ENCODE data around the gene DOK5. TPM values are rescaled to one million over a fixed set of nuclear protein-coding genes. Genes with fewer than 3 reads are reported as not detected.

DOK5 gene
- total RNA-seq, 6 experiments from 2014 or later: 0.14 TPM; not detected in 5

DNA sequence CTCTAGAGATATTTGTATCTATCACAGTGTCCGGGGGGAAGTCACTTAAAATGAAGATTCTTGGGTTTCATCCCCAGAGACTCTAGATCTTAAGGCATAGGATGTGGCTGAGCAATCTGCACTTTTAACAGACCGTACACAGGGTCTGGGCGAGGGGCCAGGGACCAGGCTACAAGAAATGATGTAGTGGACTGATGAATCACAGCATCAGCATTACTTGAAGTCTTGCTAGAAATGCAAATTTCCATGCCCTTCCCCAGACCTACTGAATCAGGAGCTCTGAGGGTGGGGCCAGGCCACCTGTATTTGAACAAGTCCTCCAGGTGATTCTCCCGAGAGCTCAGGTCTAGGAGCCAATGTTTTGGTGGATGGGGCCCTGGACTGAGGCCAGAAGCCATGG is 168.4 kb downstream of the DOK5 start:
- no peak overlapping the region for H3K27ac Mint-ChIP-seq
- DNase-seq: peak; percentile 28
- H3K36me3 Mint-ChIP-seq (ENCODE audit: low read depth): no peaks in the 10 kb centered on the region
- TF ChIP-seq, protein P1, sequence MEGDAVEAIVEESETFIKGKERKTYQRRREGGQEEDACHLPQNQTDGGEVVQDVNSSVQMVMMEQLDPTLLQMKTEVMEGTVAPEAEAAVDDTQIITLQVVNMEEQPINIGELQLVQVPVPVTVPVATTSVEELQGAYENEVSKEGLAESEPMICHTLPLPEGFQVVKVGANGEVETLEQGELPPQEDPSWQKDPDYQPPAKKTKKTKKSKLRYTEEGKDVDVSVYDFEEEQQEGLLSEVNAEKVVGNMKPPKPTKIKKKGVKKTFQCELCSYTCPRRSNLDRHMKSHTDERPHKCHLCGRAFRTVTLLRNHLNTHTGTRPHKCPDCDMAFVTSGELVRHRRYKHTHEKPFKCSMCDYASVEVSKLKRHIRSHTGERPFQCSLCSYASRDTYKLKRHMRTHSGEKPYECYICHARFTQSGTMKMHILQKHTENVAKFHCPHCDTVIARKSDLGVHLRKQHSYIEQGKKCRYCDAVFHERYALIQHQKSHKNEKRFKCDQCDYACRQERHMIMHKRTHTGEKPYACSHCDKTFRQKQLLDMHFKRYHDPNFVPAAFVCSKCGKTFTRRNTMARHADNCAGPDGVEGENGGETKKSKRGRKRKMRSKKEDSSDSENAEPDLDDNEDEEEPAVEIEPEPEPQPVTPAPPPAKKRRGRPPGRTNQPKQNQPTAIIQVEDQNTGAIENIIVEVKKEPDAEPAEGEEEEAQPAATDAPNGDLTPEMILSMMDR (IDR thresholded peaks at IDR 0.05): no peak
- no peaks in the 10 kb centered on the region for H3K9me3 Mint-ChIP-seq
- peaks cover 1% of the 10 kb centered on the region for H3K27me3 Mint-ChIP-seq (ENCODE audit: insufficient read depth)
- no peak overlapping the region for H3K4me3 Mint-ChIP-seq
- no peaks in the 10 kb centered on the region for H3K4me1 Mint-ChIP-seq (ENCODE audit: low read depth)

DNA sequence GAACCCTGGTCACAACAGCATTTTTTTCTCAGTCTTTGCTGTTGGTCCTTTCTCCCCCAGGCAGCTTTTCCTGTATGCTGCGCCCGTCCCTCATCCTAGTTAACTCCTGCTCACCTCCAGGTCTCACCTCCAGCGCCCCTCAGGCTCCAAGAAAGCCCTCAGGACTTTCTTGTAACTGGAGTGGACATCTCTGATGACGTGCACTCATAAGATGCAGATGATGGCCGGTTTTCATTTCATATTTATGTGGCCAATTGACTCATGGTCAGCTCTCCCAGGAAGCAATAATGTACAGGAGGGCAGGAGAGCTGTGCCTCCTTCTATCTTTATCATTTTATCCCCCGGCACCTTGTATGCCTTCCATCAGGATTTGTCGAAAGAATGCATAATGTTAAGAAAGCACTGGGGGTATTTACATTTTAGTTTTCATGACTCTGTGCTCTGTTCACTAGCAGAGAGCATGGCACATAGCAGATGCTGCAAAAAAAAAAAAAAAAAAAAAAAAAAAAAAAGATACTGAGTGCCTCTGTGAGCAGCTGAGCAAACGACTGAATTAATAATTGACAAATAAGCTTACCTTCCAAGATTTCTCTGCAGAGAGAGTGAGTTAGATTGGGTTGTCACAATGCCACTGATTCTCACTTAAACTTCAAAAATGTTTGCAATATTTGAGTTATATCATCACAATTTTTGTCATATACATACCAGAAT is 170.2 kb downstream of the DOK5 start:
- H3K4me3 Mint-ChIP-seq: no peak overlapping the region
- no peak overlapping the region for H3K27ac Mint-ChIP-seq
- H3K36me3 Mint-ChIP-seq (ENCODE audit: low read depth): no peaks in the 10 kb centered on the region
- no peak for DNase-seq
- peaks cover 6% of the 10 kb centered on the region; the same call in 1 of the 2 replicates for H3K4me1 Mint-ChIP-seq (ENCODE audit: low read depth)
- TF ChIP-seq, protein P1 (IDR thresholded peaks at IDR 0.05): no peak
- H3K27me3 Mint-ChIP-seq (ENCODE audit: insufficient read depth): peaks cover 4% of the 10 kb centered on the region; the same call in 1 of the 2 replicates
- no peaks in the 10 kb centered on the region for H3K9me3 Mint-ChIP-seq

DNA sequence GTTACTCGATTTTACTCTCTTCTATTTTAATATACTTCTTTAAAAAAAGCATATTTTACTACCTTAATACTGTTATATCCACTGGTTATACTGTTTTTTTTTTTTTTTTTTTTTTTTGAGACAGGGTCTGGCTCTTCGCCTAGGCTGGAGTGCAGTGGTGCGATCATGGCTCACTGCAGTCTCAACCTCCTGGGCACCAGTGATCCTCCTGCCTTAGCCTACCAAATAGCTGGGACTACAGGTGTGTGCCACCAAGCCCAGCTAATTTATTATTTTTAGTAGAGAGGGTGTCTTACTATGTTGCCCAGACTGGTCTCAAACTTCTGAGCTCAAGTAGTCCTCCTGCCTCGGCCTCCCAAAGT is 170.7 kb downstream of the DOK5 start:
- Mint-ChIP-seq H3K4me3 (no peak overlapping the region), H3K36me3 (ENCODE audit: low read depth) (no peaks in the 10 kb centered on the region), H3K4me1 (ENCODE audit: low read depth) (peaks cover 8% of the 10 kb centered on the region; the same call in 1 of the 2 replicates), H3K9me3 (no peaks in the 10 kb centered on the region), H3K27ac (no peak overlapping the region), H3K27me3 (ENCODE audit: insufficient read depth) (peaks cover 4% of the 10 kb centered on the region; the same call in 1 of the 2 replicates)
- DNase-seq: no peak
- TF ChIP-seq, protein P1 (IDR thresholded peaks at IDR 0.05): no peak

DNA sequence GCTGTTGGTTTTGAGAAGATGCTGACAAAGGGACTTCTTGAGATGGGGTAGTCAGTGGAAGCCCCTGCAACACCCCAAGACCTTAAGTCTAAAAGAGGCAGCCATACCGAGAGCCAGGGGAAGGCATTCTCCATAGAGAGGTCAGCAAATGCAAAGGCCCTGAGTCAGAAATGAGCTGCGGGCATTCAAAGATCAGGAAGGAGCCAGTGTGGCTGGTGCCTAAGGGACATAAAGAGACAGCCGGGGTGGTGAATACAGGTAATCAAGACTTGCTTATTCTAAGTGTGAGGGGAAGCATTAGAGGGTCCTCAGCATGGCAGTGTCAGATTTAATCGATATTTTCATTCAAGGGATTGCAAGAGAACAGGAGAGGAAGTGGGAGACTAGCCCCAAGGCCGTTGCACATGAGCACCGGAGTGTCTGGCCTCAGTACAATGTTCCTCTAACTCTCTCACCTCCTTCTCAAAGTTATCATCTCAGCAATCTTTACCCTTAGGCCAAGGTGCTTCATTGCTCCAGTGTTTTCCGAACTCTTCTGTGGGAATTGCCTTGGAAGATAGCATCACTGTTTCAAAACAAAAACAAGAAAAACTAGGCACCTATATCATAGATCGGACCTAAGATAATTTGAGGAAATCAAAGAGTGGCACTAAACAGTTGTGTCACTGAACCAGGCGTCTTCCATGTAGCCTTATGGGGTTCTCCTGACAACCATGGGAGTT is 173.2 kb downstream of the DOK5 start:
- H3K4me1 Mint-ChIP-seq (ENCODE audit: low read depth): peaks cover 8% of the 10 kb centered on the region; the same call in 1 of the 2 replicates
- no peaks in the 10 kb centered on the region for H3K9me3 Mint-ChIP-seq
- no peak overlapping the region for H3K27ac Mint-ChIP-seq
- TF ChIP-seq, protein P1 (IDR thresholded peaks at IDR 0.05): no peak
- no peak for DNase-seq
- H3K36me3 Mint-ChIP-seq (ENCODE audit: low read depth): no peaks in the 10 kb centered on the region
- H3K4me3 Mint-ChIP-seq: no peak overlapping the region
- H3K27me3 Mint-ChIP-seq (ENCODE audit: insufficient read depth): peaks cover 4% of the 10 kb centered on the region; the same call in 1 of the 2 replicates

DNA sequence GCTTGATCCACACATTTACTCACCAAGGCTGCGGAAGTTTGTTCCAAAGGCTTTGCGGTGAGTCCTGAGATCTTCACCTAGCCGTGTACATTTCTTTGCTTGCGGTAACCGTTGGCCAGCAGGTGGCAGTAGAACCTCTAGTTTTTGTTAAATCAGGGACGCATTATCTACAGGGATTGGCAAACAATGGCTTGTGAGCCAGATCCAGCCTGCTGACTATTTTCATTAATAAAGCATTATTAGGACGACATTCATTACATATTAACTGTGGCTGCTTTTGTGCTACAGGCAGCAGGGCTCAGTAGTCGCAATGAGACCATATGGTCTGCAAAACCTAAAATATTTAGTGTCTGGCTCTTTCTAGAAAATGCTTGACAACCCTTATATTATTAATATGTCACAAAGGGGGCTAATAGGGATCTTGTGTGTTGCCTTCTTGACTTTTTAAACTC is 174.1 kb downstream of the DOK5 start:
- H3K27ac Mint-ChIP-seq: no peak overlapping the region

More for the DNA sequence above, 174.1 kb downstream of the DOK5 start:
- Mint-ChIP-seq H3K4me1 (ENCODE audit: low read depth) (peaks cover 8% of the 10 kb centered on the region; the same call in 1 of the 2 replicates), H3K27me3 (ENCODE audit: insufficient read depth) (peaks cover 4% of the 10 kb centered on the region; the same call in 1 of the 2 replicates), H3K9me3 (no peaks in the 10 kb centered on the region), H3K36me3 (ENCODE audit: low read depth) (no peaks in the 10 kb centered on the region), H3K4me3 (no peak overlapping the region)
- TF ChIP-seq, protein P1 (IDR thresholded peaks at IDR 0.05): peak; percentile 91
- peak; percentile 62 for DNase-seq
